A549 (cell line): ENCODE data around the gene SMARCA4. TPM values are rescaled to one million over a fixed set of nuclear protein-coding genes. Genes with fewer than 3 reads are reported as not detected.

ENCODE experiments used
- ATAC-seq, 2 experiments: fragments of 200-7000 bp in 1 of 2; fragments of >200 bp in 1 of 2; cut with Nextera tagmentation in 1 of 2; cut with Tn5 transposase in 1 of 2; 3 replicates each; pipeline versions ENCODE4 v1.8.0 to v1.9.1; 2018 to 2020; ENCODE audit warnings: mild to moderate bottlenecking in 1 of 2, moderate library complexity in 1 of 2
- CTCF ChIA-PET: fragments of 300-600 bp; sonication (Branson Sonifier 250); formaldehyde crosslinking; extraction: SDS; loops from one replicate; lab custom pipeline; 2021; ENCODE audit warnings: antibody characterized with exemption, inconsistent platforms; lab: Yijun Ruan, JAX
- POLR2A ChIA-PET: fragments of 350-600 bp; formaldehyde crosslinking; extraction: SDS; loops from one replicate; lab custom pipeline; 2021; ENCODE audit warnings: antibody characterized with exemption, inconsistent platforms; lab: Yijun Ruan, JAX
- DNase-seq, 2 experiments: peaks; one replicate each; pipeline versions ENCODE4 v3.0.0 to v3.0.0-alpha.2; 2011 to 2016; ENCODE audit warnings: low read depth in 1 of 2, low spot score in 1 of 2
- FAIRE-seq: peaks from 2 replicates; lab custom pipeline; 2011; peaks lifted over from hg19 to GRCh38; lab: Jason Lieb, UNC
- H3K27ac ChIP-seq, 2 experiments: fragments of >200 bp; sonication (Bioruptor Twin); formaldehyde crosslinking; 3 replicates each; pipeline ENCODE4 v1.5.1; 2016 to 2017
- H3K4me1 ChIP-seq: fragments of >200 bp; sonication (Bioruptor Twin); formaldehyde crosslinking; 3 replicates; pipeline ENCODE4 v1.6.1; 2016
- H3K4me2 ChIP-seq: fragments of >200 bp; sonication (Bioruptor Twin); formaldehyde crosslinking; 3 replicates; pipeline ENCODE4 v1.6.1; 2016
- H3K4me3 ChIP-seq: fragments of >200 bp; sonication (Bioruptor Twin); formaldehyde crosslinking; 3 replicates; pipeline ENCODE4 v1.5.1; 2016
- H3K9me3 ChIP-seq: fragments of >200 bp; sonication (Bioruptor Twin); formaldehyde crosslinking; 3 replicates; pipeline ENCODE4 v1.6.1; 2016
- ATOH8 ChIP-seq: fragments of 250-450 bp; sonication (Bioruptor Pico); IDR thresholded peaks from 2 replicates; pipeline ENCODE4 v1.5.0; 2020; ENCODE audit warnings: low read depth, mild to moderate bottlenecking, moderate library complexity
- CBX8 ChIP-seq: fragments of 200-600 bp; sonication (generic); IDR thresholded peaks from 2 replicates; pipeline ENCODE4 v1.6.1; 2016
- E2F6 ChIP-seq: IDR thresholded peaks from 2 replicates; pipeline ENCODE4 v1.6.1; 2012; ENCODE audit warnings: low read depth, borderline replicate concordance
- EP300 ChIP-seq, 2 experiments: fragments of >200 bp; sonication (Bioruptor Twin); formaldehyde crosslinking; IDR thresholded peaks; 2 replicates in 1 of 2; 3 replicates in 1 of 2; pipeline ENCODE4 v1.6.1; 2016 to 2017
- ESRRA ChIP-seq: fragments of 150-350 bp; IDR thresholded peaks from 2 replicates; pipeline ENCODE4 v1.6.1; 2014; ENCODE audit warnings: mild to moderate bottlenecking, low read length, borderline replicate concordance
- FOSB ChIP-seq: fragments of 250-450 bp; sonication (Bioruptor Pico); IDR thresholded peaks from 2 replicates; pipeline ENCODE4 v1.5.0; 2020; ENCODE audit warnings: mild to moderate bottlenecking, moderate library complexity
- GATA3 ChIP-seq: IDR thresholded peaks from 2 replicates; pipeline ENCODE4 v1.6.1; 2012; ENCODE audit warnings: borderline replicate concordance
- HOXA7 ChIP-seq: fragments of 250-450 bp; sonication (Bioruptor Pico); IDR thresholded peaks from 2 replicates; pipeline ENCODE4 v1.5.0; 2020; ENCODE audit warnings: mild to moderate bottlenecking, moderate library complexity
- MAFK ChIP-seq: fragments of 450-650 bp; IDR thresholded peaks from 2 replicates; pipeline ENCODE4 v1.6.1; 2014; ENCODE audit not compliant: partially characterized antibody
- MAZ ChIP-seq: fragments of 150-350 bp; IDR thresholded peaks from 2 replicates; pipeline ENCODE4 v1.6.1; 2014; ENCODE audit warnings: antibody characterized with exemption, low read depth, low read length, borderline replicate concordance
- RAD21 ChIP-seq, 2 experiments: fragments of >200 bp in 1 of 2; sonication (Bioruptor Twin) in 1 of 2; formaldehyde crosslinking in 1 of 2; IDR thresholded peaks in 1 of 2; conservative IDR thresholded peaks in 1 of 2; 2 replicates in 1 of 2; 3 replicates in 1 of 2; pipeline ENCODE4 v1.6.1; 2012 to 2018; ENCODE audit warnings: inconsistent platforms in 1 of 2
- REST ChIP-seq: fragments of 200-600 bp; sonication (generic); IDR thresholded peaks from 2 replicates; pipeline ENCODE4 v1.6.1; 2016; ENCODE audit warnings: antibody characterized with exemption, mild to moderate bottlenecking, moderate library complexity
- RNF2 ChIP-seq: fragments of 200-600 bp; sonication (generic); IDR thresholded peaks from 2 replicates; pipeline ENCODE4 v1.6.1; 2016; ENCODE audit warnings: low read depth, mild to moderate bottlenecking, antibody characterized with exemption, moderate library complexity, borderline replicate concordance
- SREBF2 ChIP-seq: fragments of 450-650 bp; IDR thresholded peaks from 2 replicates; pipeline ENCODE4 v1.6.1; 2014; ENCODE audit warnings: mild to moderate bottlenecking, moderate library complexity
- TP53 ChIP-seq: fragments of 250-450 bp; sonication (Bioruptor Pico); IDR thresholded peaks from 2 replicates; pipeline ENCODE4 v1.5.0; 2021; ENCODE audit warnings: mild to moderate bottlenecking, moderate library complexity
- ZFP36 ChIP-seq: fragments of 450-650 bp; IDR thresholded peaks from 2 replicates; pipeline ENCODE4 v1.6.1; 2014; ENCODE audit warnings: borderline replicate concordance; ENCODE audit not compliant: partially characterized antibody
- WGBS: methylation state at CpG from one replicate; pipeline ENCODE4 v1.1.6; 2017; ENCODE audit errors: missing lambda C conversion rate; 5-methylcytosine and 5-hydroxymethylcytosine counted together
- polyA plus RNA-seq, 4 experiments: library from polyadenylated mRNA; depleted of rRNA in 3 of 4; stranded (reverse); fragments of >200 nt; fragmentation: RNase III in 1 of 4; extraction: RNeasy Plus Mini Kit Qiagen cat#74134 plus additional on column Dnase treatment in 1 of 4; gene quantifications; 2 replicates in 3 of 4; 3 replicates in 1 of 4; pipeline ENCODE4 v1.2.3, GENCODE V29; 2011 to 2017
- TF ChIP-seq, protein P1 (sequence below): fragments of >200 bp; sonication (Bioruptor Twin); formaldehyde crosslinking; IDR thresholded peaks from 3 replicates; pipeline ENCODE4 v1.6.1; 2016
- TF ChIP-seq, protein P2 (sequence below): IDR thresholded peaks from 2 replicates; pipeline ENCODE4 v1.6.1; 2012
- TF ChIP-seq, protein P3 (sequence below): fragments of 450-650 bp; IDR thresholded peaks from 2 replicates; pipeline ENCODE4 v1.6.1; 2014; ENCODE audit warnings: antibody characterized with exemption
- TF ChIP-seq, protein P4 (sequence below): fragments of >200 bp; sonication (Bioruptor Twin); formaldehyde crosslinking; IDR thresholded peaks from 3 replicates; pipeline ENCODE4 v1.5.1; 2016

Gene SMARCA4
- polyA plus RNA-seq, 2 of the 4 experiments (the other 2 are of a cell fraction), result 8.1 to 11.9 TPM

DNA sequence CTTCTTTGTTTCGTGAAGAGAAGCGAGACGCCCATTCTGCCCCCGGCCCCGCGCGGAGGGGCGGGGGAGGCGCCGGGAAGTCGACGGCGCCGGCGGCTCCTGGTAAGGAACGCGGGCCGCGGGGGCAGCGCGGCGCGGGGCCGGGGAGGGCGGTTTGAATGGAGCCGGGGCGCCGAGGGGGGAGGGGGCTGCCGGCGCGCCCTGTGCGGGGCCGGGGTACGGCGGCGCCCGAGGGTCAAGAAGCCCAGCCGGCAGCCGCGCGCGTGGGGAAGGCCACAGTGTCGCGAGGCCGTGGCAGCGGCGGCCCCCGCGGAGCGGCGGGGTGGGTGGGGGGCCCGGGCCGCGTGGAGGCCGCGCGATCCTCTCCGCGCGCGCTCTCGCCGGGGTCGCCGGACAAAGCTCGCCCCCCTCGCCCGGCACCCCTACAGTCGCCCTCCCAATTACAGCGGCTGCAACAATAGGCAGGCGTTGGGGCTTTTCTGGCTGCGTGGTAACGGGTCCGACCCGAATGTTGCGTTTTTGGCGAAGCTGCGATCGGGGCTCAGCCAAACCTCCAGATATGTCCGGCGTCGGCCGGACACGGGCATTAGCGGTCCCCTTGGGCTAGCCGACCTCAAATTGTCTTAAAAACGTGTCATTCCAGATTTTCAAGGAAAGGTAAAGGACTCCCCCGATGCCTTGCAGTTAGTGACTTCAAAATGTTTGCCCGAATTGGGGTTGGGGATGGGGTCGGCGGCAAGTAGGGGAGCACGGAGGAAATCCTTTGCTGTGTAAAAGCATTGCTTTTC, 437 bp downstream of the SMARCA4 start:
- CTCF ChIA-PET, result interaction anchor here (1.5 to 2.5 kb wide), 2 partner anchors 22 to 25 kb away, joined by 3 to 11 read pairs; no protein-coding TSS in a partner anchor
- peak; percentile 12 to 74; a peak in 4 of 6 replicates for ATAC-seq
- H3K9me3 ChIP-seq, result no peaks in the 10 kb centered on the region
- no peak for FAIRE-seq
- no peak for DNase-seq
- H3K27ac ChIP-seq, result peak overlapping the region; percentile 99
- H3K4me1 ChIP-seq, result peaks cover 10% of the 10 kb centered on the region; the same call in 1 of the 3 replicates
- POLR2A ChIA-PET, result interaction anchor here (0.6 to 1.6 kb wide), 3 partner anchors 21 to 29 kb away, joined by 4 to 6 read pairs (median 6); no protein-coding TSS in a partner anchor
- peak overlapping the region; percentile 78 for H3K4me2 ChIP-seq
- peak overlapping the region; percentile 94 for H3K4me3 ChIP-seq
- TF ChIP-seq, protein P1, sequence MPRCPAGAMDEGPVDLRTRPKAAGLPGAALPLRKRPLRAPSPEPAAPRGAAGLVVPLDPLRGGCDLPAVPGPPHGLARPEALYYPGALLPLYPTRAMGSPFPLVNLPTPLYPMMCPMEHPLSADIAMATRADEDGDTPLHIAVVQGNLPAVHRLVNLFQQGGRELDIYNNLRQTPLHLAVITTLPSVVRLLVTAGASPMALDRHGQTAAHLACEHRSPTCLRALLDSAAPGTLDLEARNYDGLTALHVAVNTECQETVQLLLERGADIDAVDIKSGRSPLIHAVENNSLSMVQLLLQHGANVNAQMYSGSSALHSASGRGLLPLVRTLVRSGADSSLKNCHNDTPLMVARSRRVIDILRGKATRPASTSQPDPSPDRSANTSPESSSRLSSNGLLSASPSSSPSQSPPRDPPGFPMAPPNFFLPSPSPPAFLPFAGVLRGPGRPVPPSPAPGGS, result 0 out of 3 replicates have a peak, but pooled peaks have one; percentile 23
- TF ChIP-seq REST, result no peak
- 4% methylated on average over 15 of the region's 92 CpGs for WGBS

DNA sequence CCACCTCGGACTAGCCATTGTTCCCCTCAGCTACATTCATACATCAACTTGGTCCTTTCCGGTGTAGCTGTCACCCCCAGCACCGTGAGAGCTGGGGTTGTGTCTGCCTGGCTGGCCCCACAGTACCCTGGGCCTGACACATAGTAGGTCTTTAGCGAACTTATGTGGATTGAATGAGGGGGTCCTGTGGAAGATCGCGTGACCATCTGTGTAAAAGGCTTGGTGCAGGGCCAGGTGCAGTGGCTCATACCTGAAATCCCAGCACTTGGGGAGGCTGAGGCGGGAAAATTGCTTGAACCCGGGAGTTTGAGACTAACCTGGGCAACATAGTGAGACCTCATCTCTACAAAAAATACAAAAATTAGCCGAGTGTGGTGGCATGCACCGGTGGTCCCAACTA, 2.0 kb downstream of the SMARCA4 start:
- H3K27ac ChIP-seq, result no peak overlapping the region
- no peaks in the 10 kb centered on the region for H3K9me3 ChIP-seq
- peak overlapping the region; percentile 78; the same call in 2 of the 3 replicates for H3K4me2 ChIP-seq
- H3K4me3 ChIP-seq, result no peak overlapping the region
- 90% methylated on average over 10 of the region's 10 CpGs for WGBS
- TF ChIP-seq RNF2, result no peak
- no peak for TF ChIP-seq MAZ
- TF ChIP-seq GATA3, result no peak
- TF ChIP-seq, protein P2, sequence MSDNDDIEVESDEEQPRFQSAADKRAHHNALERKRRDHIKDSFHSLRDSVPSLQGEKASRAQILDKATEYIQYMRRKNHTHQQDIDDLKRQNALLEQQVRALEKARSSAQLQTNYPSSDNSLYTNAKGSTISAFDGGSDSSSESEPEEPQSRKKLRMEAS, result no peak
- TF ChIP-seq, protein P3, sequence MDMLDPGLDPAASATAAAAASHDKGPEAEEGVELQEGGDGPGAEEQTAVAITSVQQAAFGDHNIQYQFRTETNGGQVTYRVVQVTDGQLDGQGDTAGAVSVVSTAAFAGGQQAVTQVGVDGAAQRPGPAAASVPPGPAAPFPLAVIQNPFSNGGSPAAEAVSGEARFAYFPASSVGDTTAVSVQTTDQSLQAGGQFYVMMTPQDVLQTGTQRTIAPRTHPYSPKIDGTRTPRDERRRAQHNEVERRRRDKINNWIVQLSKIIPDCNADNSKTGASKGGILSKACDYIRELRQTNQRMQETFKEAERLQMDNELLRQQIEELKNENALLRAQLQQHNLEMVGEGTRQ, result no peak
- no peak for TF ChIP-seq ZFP36
- FAIRE-seq, result no peak
- POLR2A ChIA-PET, result no interaction called here
- CTCF ChIA-PET, result interaction anchor here (0.5 to 1.3 kb wide), 2 partner anchors 12 to 21 kb away, joined by 3 to 4 read pairs; no protein-coding TSS in a partner anchor
- peaks cover 16% of the 10 kb centered on the region; the same call in 2 of the 3 replicates for H3K4me1 ChIP-seq
- no peak for DNase-seq
- ATAC-seq, result no peak

DNA sequence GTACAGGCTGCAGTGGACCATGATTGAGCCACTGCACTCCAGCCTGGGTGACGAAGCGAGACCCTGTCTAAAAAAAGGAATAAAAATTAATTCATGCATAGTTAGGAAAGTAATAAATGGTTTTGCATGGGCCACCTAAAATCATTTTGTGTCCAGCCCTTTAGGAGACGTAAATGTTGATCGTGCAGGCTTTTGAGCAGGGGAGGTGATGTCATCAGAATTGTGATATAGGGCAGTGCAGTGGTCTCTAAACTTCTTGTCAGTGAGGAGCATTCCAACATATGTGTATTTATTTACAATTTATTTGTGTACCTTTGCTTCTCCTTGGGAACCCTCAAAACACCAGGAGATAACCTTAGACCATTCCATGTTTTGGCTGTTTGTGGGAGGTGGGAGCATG, 3.0 kb downstream of the SMARCA4 start:
- Histone ChIP-seq H3K27ac (no peak overlapping the region), H3K9me3 (no peaks in the 10 kb centered on the region), H3K4me2 (no peak overlapping the region), H3K4me3 (no peak overlapping the region), H3K4me1 (peaks cover 16% of the 10 kb centered on the region; the same call in 2 of the 3 replicates)
- ATAC-seq, result no peak
- ChIA-PET CTCF (interaction anchor here (0.6 to 1.4 kb wide), 5 partner anchors 9 to 1896 kb away, joined by 3 to 4 read pairs (median 3); no protein-coding TSS in a partner anchor), POLR2A (no interaction called here)
- DNase-seq, result no peak
- WGBS, result 98% methylated on average over 4 of the region's 4 CpGs
- FAIRE-seq, result no peak
- TF ChIP-seq CBX8, result no peak
- TF ChIP-seq MAFK, result no peak
- no peak for TF ChIP-seq RAD21 (conservative IDR thresholded peaks at IDR 0.05 in 1 of 2, IDR thresholded peaks at IDR 0.05 in 1 of 2)
- TF ChIP-seq SREBF2, result no peak
- no peak for TF ChIP-seq TP53 (CRISPR knock-in tag)
- no peak for TF ChIP-seq FOSB
- TF ChIP-seq, protein P4, sequence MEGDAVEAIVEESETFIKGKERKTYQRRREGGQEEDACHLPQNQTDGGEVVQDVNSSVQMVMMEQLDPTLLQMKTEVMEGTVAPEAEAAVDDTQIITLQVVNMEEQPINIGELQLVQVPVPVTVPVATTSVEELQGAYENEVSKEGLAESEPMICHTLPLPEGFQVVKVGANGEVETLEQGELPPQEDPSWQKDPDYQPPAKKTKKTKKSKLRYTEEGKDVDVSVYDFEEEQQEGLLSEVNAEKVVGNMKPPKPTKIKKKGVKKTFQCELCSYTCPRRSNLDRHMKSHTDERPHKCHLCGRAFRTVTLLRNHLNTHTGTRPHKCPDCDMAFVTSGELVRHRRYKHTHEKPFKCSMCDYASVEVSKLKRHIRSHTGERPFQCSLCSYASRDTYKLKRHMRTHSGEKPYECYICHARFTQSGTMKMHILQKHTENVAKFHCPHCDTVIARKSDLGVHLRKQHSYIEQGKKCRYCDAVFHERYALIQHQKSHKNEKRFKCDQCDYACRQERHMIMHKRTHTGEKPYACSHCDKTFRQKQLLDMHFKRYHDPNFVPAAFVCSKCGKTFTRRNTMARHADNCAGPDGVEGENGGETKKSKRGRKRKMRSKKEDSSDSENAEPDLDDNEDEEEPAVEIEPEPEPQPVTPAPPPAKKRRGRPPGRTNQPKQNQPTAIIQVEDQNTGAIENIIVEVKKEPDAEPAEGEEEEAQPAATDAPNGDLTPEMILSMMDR, result no peak
- no peak for TF ChIP-seq ATOH8 (CRISPR knock-in tag)
- TF ChIP-seq HOXA7 (CRISPR knock-in tag), result no peak
- TF ChIP-seq E2F6, result no peak
- TF ChIP-seq, protein P3, result no peak
- TF ChIP-seq ESRRA, result no peak
- no peak for TF ChIP-seq EP300 (IDR thresholded peaks at IDR 0.05)
